Measurements from ENCODE around the gene RPRD1A.
A peak's percentile ranks its signal among the peaks of the same experiment; 100 is the strongest.
"Not testable (repeated sequence)": the region's sequence is repeated elsewhere in the genome, so short reads cannot be mapped to it uniquely, and the experiment has no call there.

The RPRD1A gene

GRCh38 chr18:36067055-36067957, at the start of gene RPRD1A:
RPRD1A (minus strand) TSS chr18:36067559; CDS start chr18:36067404, 155 bp downstream.
- DNase-seq (ENCODE audit: low read depth in 2 of 2, low spot score in 1 of 2): peak; percentile 95 to 97

GRCh38 chr18:36116771-36117170, 49.4 kb upstream of the RPRD1A start:
- DNase-seq (ENCODE audit: low read depth in 2 of 2, low spot score in 1 of 2): not testable (repeated sequence)

GRCh38 chr18:36114738-36115137, 47.4 kb upstream of the RPRD1A start:
- DNase-seq (ENCODE audit: low read depth in 2 of 2, low spot score in 1 of 2): no peak

- no peak for DNase-seq (ENCODE audit: low read depth in 2 of 2, low spot score in 1 of 2)
These were observed 46.9 kb upstream of the RPRD1A start for GRCh38 chr18:36114251-36114650.

- DNase-seq (ENCODE audit: low read depth in 2 of 2, low spot score in 1 of 2): no peak
These were observed 44.9 kb upstream of the RPRD1A start for GRCh38 chr18:36112302-36112701.

- DNase-seq (ENCODE audit: low read depth in 2 of 2, low spot score in 1 of 2): no peak
These were observed 42.4 kb upstream of the RPRD1A start for GRCh38 chr18:36109737-36110136.

- DNase-seq (ENCODE audit: low read depth in 2 of 2, low spot score in 1 of 2): no peak
These were observed 41.2 kb upstream of the RPRD1A start for GRCh38 chr18:36108601-36109000.

GRCh38 chr18:36108196-36108595, 40.8 kb upstream of the RPRD1A start:
- DNase-seq (ENCODE audit: low read depth in 2 of 2, low spot score in 1 of 2): no peak

GRCh38 chr18:36107477-36107876, 40.1 kb upstream of the RPRD1A start:
- DNase-seq (ENCODE audit: low read depth in 2 of 2, low spot score in 1 of 2): no peak

- DNase-seq (ENCODE audit: low read depth in 2 of 2, low spot score in 1 of 2): no peak
These were observed 37.4 kb upstream of the RPRD1A start for GRCh38 chr18:36104749-36105148.

- no peak for DNase-seq (ENCODE audit: low read depth in 2 of 2, low spot score in 1 of 2)
These were observed 34.6 kb upstream of the RPRD1A start for GRCh38 chr18:36101943-36102342.

- DNase-seq (ENCODE audit: low read depth in 2 of 2, low spot score in 1 of 2): no peak
These were observed 32.0 kb upstream of the RPRD1A start for GRCh38 chr18:36099311-36099710.

GRCh38 chr18:36096955-36097354, 29.6 kb upstream of the RPRD1A start:
- DNase-seq (ENCODE audit: low read depth in 2 of 2, low spot score in 1 of 2): no peak

- no peak for DNase-seq (ENCODE audit: low read depth in 2 of 2, low spot score in 1 of 2)
These were observed 28.7 kb upstream of the RPRD1A start for GRCh38 chr18:36095936-36096519.

- DNase-seq (ENCODE audit: low read depth in 2 of 2, low spot score in 1 of 2): no peak
These were observed 27.1 kb upstream of the RPRD1A start for GRCh38 chr18:36094431-36094830.

- DNase-seq (ENCODE audit: low read depth in 2 of 2, low spot score in 1 of 2): not testable (repeated sequence)
These were observed 24.8 kb upstream of the RPRD1A start for GRCh38 chr18:36092116-36092515.

GRCh38 chr18:36089001-36089400, 21.6 kb upstream of the RPRD1A start:
- DNase-seq (ENCODE audit: low read depth in 2 of 2, low spot score in 1 of 2): no peak

GRCh38 chr18:36088256-36088655, 20.9 kb upstream of the RPRD1A start:
- no peak for DNase-seq (ENCODE audit: low read depth in 2 of 2, low spot score in 1 of 2)

GRCh38 chr18:36086186-36086585, 18.8 kb upstream of the RPRD1A start:
- no peak for DNase-seq (ENCODE audit: low read depth in 2 of 2, low spot score in 1 of 2)

GRCh38 chr18:36085195-36085594, 17.8 kb upstream of the RPRD1A start:
- DNase-seq (ENCODE audit: low read depth in 2 of 2, low spot score in 1 of 2): no peak

- DNase-seq (ENCODE audit: low read depth in 2 of 2, low spot score in 1 of 2): no peak
These were observed 16.4 kb upstream of the RPRD1A start for GRCh38 chr18:36083729-36084128.

- not testable (repeated sequence) for DNase-seq (ENCODE audit: low read depth in 2 of 2, low spot score in 1 of 2)
These were observed 13.8 kb upstream of the RPRD1A start for GRCh38 chr18:36081118-36081517.
